ENCODE measurements around the gene BCL2.

Gene BCL2

DNA sequence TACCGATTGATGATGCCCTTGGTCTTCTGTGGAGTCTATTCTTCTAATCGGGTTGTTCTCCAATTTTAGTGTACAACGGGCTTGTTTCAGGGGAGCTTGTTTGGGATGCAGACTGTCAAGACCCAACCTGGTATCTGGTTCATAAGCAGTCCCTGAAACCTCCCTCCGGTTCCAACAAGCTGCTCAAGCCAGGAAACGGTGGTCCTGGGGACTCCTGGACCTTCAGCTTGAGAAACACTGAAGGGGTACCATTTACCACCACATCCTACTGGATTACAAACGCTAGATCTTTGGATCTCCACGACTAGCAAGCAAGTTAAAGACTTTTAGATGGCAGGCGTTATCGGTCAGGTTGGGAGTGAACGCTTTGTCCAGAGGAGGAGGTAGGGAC lies 2.0 kb downstream of the BCL2 start:
- Histone ChIP-seq H3K9me3 (ENCODE audit: insufficient read depth, low read length, severe bottlenecking) (no peaks in the 10 kb centered on the region), H3K4me1 (ENCODE audit: insufficient read depth, low read length) (peaks cover 70% of the 10 kb centered on the region), H3K27ac (ENCODE audit: low read length) (peak overlapping the region; percentile 95), H3K79me2 (ENCODE audit: insufficient read depth, low read length) (peaks cover 84% of the 10 kb centered on the region), H3K4me2 (ENCODE audit: insufficient read depth, low read length) (peak overlapping the region; percentile 84), H3K4me3 (ENCODE audit: low read depth in 1 of 2, low read length in 2 of 2) (peak overlapping the region; percentile 75 to 95), H3K9ac (ENCODE audit: low read depth, low read length) (peak overlapping the region; percentile 78), H2AFZ (ENCODE audit: low read depth, low read length) (no peak overlapping the region), H3K36me3 (ENCODE audit: insufficient read depth, low read length) (peaks cover 40% of the 10 kb centered on the region), H3K27me3 (ENCODE audit: insufficient read depth, low read length, poor library complexity) (no peaks in the 10 kb centered on the region), H4K20me1 (ENCODE audit: insufficient read depth, low read length) (peaks cover 58% of the 10 kb centered on the region)
- ATAC-seq (ENCODE audit: insufficient read depth, low read depth) (no peak), DNase-seq (no peak)
- TF ChIP-seq CTCF (IDR thresholded peaks at IDR 0.05; ENCODE audit: borderline replicate concordance, extremely low read depth, low read length, poor library complexity, severe bottlenecking): no peak
- no peak for TF ChIP-seq EZH2 (IDR thresholded peaks at IDR 0.05; ENCODE audit: borderline replicate concordance, low read depth, low read length, severe bottlenecking)

GRCh38 chr18:63316612-63317555 lies 2.7 kb downstream of the BCL2 start:
- peaks cover 64% of the 10 kb centered on the region for H4K20me1 ChIP-seq (ENCODE audit: insufficient read depth, low read length)
- H3K4me2 ChIP-seq (ENCODE audit: insufficient read depth, low read length): peak overlapping the region; percentile 84
- peaks cover 47% of the 10 kb centered on the region for H3K36me3 ChIP-seq (ENCODE audit: insufficient read depth, low read length)
- peaks cover 90% of the 10 kb centered on the region for H3K79me2 ChIP-seq (ENCODE audit: insufficient read depth, low read length)
- H3K9me3 ChIP-seq (ENCODE audit: insufficient read depth, low read length, severe bottlenecking): no peaks in the 10 kb centered on the region
- no peaks in the 10 kb centered on the region for H3K27me3 ChIP-seq (ENCODE audit: insufficient read depth, low read length, poor library complexity)
- H3K4me1 ChIP-seq (ENCODE audit: insufficient read depth, low read length): peaks cover 70% of the 10 kb centered on the region
- peak overlapping the region; percentile 95 for H3K27ac ChIP-seq (ENCODE audit: low read length)
- H3K9ac ChIP-seq (ENCODE audit: low read depth, low read length): peak overlapping the region; percentile 78
- H2AFZ ChIP-seq (ENCODE audit: low read depth, low read length): no peak overlapping the region
- DNase-seq: no peak
- H3K4me3 ChIP-seq (ENCODE audit: low read depth in 1 of 2, low read length in 2 of 2): peak overlapping the region; percentile 75 to 95
- no peak for TF ChIP-seq CTCF (IDR thresholded peaks at IDR 0.05; ENCODE audit: borderline replicate concordance, extremely low read depth, low read length, poor library complexity, severe bottlenecking)
- no peak for TF ChIP-seq EZH2 (IDR thresholded peaks at IDR 0.05; ENCODE audit: borderline replicate concordance, low read depth, low read length, severe bottlenecking)
- no peak for ATAC-seq (ENCODE audit: insufficient read depth, low read depth)

DNA sequence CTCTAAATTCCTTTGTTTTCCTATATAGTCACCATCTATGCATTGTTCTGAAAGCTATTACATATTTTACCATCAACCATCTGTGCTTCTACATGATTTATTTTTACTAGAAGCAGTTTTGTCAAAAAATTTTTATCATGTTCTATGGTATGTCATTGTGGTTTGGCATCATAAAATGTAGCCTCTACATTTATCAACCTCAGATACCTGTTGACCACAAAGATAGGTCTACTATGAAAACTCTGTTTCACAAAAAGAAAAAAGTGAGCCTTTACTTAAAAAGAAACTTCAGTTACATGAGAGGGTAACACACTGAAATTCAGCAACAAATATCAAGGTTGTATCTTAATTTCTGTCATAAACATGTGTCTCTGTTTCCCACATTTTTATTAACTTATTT lies 3.7 kb downstream of the BCL2 start:
- peaks cover 70% of the 10 kb centered on the region for H3K4me1 ChIP-seq (ENCODE audit: insufficient read depth, low read length)
- peaks cover 56% of the 10 kb centered on the region for H3K36me3 ChIP-seq (ENCODE audit: insufficient read depth, low read length)
- no peaks in the 10 kb centered on the region for H3K27me3 ChIP-seq (ENCODE audit: insufficient read depth, low read length, poor library complexity)
- peaks cover 96% of the 10 kb centered on the region for H3K79me2 ChIP-seq (ENCODE audit: insufficient read depth, low read length)
- peaks cover 74% of the 10 kb centered on the region for H4K20me1 ChIP-seq (ENCODE audit: insufficient read depth, low read length)
- no peaks in the 10 kb centered on the region for H3K9me3 ChIP-seq (ENCODE audit: insufficient read depth, low read length, severe bottlenecking)
- peak overlapping the region; percentile 78 for H3K9ac ChIP-seq (ENCODE audit: low read depth, low read length)
- TF ChIP-seq EZH2 (IDR thresholded peaks at IDR 0.05; ENCODE audit: borderline replicate concordance, low read depth, low read length, severe bottlenecking) (no peak), CTCF (IDR thresholded peaks at IDR 0.05; ENCODE audit: borderline replicate concordance, extremely low read depth, low read length, poor library complexity, severe bottlenecking) (no peak)
- no peak for ATAC-seq (ENCODE audit: insufficient read depth, low read depth)
- no peak overlapping the region for H2AFZ ChIP-seq (ENCODE audit: low read depth, low read length)
- H3K27ac ChIP-seq (ENCODE audit: low read length): peak overlapping the region; percentile 57; the same call in 1 of the 2 replicates
- H3K4me2 ChIP-seq (ENCODE audit: insufficient read depth, low read length): peak overlapping the region; percentile 84
- peak overlapping the region; percentile 75 to 95; a peak in 3 of 4 replicates for H3K4me3 ChIP-seq (ENCODE audit: low read depth in 1 of 2, low read length in 2 of 2)
- no peak for DNase-seq
